Renal cortex interstitium (tissue), 11 donors: ENCODE measurements around the gene SETD4. TPM values are rescaled to one million over a fixed set of nuclear protein-coding genes. Genes with fewer than 3 reads are reported as not detected.

Experiments used
- DNase-seq, 11 donors: peaks; one replicate each; pipeline ENCODE4 v3.0.0-alpha.2; 2013; ENCODE audit warnings: low read depth in 9 of 11, low spot score in 4 of 11; ENCODE audit errors: extremely low read depth in 1 of 11
- polyA plus RNA-seq, 3 donors: library from polyadenylated mRNA; unstranded; fragments of 120-200 nt; gene quantifications; one replicate each; pipeline ENCODE4 v1.2.1, GENCODE V29; 2013; ENCODE audit not compliant: insufficient read length in 3 of 3

SETD4 gene
- polyA plus RNA-seq, 3 donors: 27.1 to 61.6 (median 28.3) TPM

- DNase-seq: no peak
Measured at GRCh38 chr21:36029309-36029708, 31.0 kb downstream of the SETD4 start.

GRCh38 chr21:36028127-36029069 is 31.9 kb downstream of the SETD4 start:
- DNase-seq: peak; percentile 40 to 76 (median 66)

DNA sequence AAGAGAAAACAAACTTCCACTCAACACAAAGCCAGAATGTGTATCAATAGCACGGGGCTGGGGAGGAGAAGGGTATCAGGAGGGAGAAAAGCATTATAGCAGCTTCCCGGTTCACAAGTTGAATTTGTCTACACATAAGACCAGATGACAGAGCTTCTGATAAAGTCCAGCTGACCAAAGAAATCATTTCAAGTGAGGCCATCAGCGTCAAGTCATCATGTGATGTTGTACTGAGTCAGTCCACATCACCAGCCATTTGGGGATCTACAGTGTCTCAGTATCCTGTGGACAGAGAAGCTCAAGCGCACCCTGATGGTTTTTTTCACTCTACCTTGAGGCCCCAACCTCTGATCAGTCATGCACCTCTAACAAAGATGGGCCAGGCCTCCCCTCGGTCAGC is 33.0 kb downstream of the SETD4 start:
- peak in 1 of 11 donors; percentile 20 for DNase-seq

- DNase-seq: no peak
Measured at GRCh38 chr21:36024782-36025181, 35.5 kb downstream of the SETD4 start.

- peak in 7 of 11 donors; percentile 33 to 70 (median 55) for DNase-seq
Measured at GRCh38 chr21:36023092-36023480, 37.2 kb downstream of the SETD4 start.

- DNase-seq: no peak
Measured at GRCh38 chr21:36022427-36023091, 37.8 kb downstream of the SETD4 start.

DNA sequence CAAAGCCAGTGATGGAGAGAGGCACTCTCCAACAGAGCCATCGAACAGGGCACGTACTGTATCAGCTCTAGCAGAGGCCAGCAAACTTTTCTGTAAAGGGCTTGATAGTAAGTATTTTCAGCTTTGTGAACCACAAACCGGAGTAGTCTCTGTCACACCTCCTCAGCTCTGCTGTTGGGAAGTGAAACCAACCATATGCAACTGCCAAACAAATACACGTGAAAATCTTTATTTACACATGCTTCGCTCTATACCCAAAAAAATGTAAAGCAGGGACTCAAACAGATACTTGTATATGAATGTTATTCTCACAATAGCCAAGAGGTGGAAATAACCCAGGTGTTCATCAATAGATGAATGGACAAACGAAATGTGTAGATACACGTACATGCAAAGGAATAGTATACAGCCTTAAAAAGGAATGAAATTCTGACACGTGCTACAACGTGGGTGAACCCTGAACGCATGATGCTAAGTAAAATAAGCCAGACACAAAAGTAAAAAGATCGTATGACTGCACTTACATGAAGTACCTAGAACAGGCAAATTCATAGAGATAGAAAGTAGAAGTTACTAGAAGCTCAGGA is 39.0 kb downstream of the SETD4 start:
- DNase-seq: no peak

DNA sequence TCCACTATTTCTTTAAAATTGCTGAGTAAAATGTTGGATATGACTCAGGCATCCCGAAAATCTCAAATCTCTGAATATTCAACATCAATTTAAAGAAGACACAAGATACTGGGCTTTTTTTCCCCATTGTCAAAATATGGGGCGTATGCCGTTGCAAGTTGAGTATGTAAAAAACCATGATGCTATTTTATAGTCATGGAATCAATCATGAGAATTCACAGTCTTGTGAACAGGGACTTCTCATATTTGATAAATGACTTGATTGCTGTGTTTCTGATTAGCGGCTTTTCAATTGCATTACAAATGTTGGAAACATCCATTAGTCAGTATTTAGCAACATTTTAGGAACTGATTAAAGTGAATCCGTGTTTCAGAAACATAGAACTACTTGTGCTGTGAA is 45.3 kb downstream of the SETD4 start:
- DNase-seq: no peak

- no peak for DNase-seq
Measured at GRCh38 chr21:36010801-36011200, 49.5 kb downstream of the SETD4 start.

- no peak for DNase-seq
Measured at GRCh38 chr21:36008505-36008904, 51.8 kb downstream of the SETD4 start.

DNA sequence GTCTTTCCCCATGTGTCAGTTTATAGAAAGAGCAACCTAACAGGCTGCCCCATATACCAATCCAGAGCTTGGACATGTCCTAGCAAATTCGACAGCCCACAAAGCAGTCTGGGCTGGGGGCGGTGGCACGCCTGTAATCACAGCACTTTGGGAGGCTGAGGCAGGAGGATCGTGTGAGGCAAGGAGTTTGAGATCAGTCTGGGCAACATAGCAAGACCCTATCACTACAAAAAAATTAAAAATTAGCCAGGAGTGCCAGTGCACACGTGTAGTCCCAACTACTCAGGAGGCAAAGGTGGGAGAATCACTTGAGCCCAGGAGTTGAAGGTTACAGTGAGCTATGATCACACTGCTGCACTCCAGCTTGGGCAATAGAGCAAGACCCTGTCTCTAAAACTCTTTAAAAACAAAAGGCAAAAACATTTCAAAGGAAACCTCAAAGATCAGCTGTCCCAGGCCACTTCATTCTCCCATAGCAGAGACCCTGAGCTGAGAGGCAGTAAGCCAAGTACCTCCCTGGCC is 54.4 kb downstream of the SETD4 start:
- DNase-seq: no peak

GRCh38 chr21:36005018-36005417 is 55.3 kb downstream of the SETD4 start:
- DNase-seq: no peak

- DNase-seq: no peak
Measured at GRCh38 chr21:36004441-36004840, 55.9 kb downstream of the SETD4 start.

GRCh38 chr21:36003776-36004175 is 56.5 kb downstream of the SETD4 start:
- no peak for DNase-seq

DNA sequence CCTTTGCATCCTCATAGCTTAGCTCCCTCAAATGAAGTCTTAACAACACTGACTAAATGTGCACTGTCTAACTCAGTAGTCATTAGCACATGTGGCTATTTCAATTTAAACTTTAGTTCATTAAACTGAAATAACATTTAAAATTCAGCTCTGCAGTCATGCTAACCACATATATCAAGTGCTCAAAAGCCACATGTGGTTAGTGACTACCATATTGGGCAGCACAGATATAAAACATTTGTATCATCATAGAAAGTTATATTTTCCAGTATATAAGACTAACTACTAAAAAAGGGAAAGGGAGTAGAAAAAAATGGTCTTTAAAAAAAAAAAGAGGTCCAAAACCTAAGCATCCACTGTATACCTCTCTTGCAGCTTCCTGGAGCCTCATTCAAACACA is 64.1 kb downstream of the SETD4 start:
- DNase-seq: no peak

DNA sequence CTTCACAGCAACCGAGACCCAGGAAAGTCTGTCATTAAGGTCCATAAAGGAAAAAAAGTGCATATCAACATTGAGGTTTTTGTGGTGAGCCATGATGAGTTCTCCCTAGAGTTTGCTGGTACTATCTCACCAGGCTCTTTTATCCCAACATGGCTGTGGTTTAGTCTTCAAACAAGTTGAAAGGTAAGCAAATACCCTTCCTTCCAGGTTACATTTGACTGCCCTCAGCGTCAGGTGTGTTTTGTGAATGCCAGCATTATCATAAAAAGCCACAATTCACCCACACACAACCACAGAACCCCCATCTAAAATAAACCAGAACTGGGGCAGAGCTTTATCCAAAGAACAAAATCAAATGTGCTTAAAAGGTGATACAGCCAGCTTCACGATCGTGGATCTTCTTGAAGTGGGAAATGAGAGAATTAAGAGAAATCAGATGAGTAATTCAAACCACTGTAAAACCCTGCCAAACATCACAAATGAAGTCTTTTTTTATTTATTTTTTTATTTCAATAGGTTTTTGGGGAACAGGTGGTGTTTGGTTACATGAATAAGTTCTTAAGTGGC is 64.7 kb downstream of the SETD4 start:
- no peak for DNase-seq

DNA sequence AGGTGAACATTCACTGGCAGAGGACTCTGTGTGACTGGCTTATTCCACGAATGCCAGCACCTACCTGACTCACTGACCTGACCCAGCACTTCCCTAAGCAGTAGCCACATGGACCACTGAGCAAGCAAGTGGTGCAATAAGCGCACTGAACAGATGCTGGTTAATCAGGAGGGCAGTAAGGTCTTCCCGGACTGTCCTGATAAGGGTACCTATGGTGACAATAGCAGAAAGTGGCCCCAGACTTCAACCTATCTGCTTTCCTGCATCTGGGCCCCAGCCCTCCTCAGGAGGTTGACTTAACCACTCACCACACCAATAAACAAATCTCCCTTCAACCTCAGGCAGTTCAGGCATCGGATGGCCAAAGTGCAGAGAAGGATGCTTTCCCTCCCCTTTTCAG is 65.7 kb downstream of the SETD4 start:
- no peak for DNase-seq

GRCh38 chr21:35993875-35994490 is 66.3 kb downstream of the SETD4 start:
- DNase-seq: no peak

DNA sequence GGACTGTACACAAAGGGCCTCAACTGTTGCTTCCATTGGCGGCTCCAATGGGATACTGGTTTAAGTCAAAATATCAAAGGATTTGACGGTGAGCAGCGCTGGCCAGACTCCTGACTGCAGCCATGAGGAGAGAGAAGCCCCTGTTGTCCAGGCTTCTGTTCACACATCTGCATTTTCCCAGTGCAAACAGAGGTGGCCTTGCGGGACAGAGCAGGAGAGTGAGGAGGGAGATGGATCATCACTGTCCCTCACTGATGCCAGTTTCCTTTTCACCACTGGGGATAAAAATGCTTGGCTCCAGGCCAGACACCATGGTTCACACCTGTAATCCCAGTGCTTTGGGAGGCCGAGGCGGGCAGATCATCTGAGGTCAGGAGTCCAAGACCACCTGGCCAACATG is 69.2 kb downstream of the SETD4 start:
- DNase-seq: no peak
